PFSK-1 (cell line): ENCODE measurements around the gene NDC80.

ENCODE experiments used
- POLR2AphosphoS5 ChIP-seq: IDR thresholded peaks from 2 replicates; pipeline ENCODE4 v1.6.1; 2012; ENCODE audit warnings: low read depth, mild to moderate bottlenecking, control low read depth, low read length, moderate library complexity
- TF ChIP-seq, protein P1 (sequence below), 2 experiments: IDR thresholded peaks; 2 replicates each; pipeline versions ENCODE4 v1.6.1 to v1.8.0; 2011 to 2012; ENCODE audit warnings: low read depth in 2 of 2, low read length in 2 of 2, control low read depth in 1 of 2, inconsistent platforms in 1 of 2, mild to moderate bottlenecking in 1 of 2, moderate library complexity in 1 of 2; ENCODE audit not compliant: insufficient read depth in 1 of 2

DNA sequence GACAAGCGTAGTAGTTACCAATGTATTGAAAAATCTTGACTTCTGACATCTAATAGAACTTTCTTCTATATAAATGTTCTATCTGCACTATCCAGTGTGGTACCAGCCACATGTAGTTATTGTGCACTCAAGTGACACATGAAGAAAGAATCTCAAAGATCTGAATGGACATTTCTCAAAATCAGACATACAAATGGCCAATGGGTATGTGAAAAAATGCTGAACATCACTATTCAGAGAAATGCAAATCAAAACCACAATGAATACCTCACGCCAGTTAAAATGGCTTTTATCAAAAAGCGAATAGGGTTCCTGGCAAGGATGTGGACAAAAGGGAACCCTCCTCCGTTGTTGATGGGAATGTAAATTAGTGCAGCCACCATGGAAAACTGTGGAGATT is 46.7 kb downstream of the NDC80 start:
- TF ChIP-seq POLR2AphosphoS5: no peak
- TF ChIP-seq, protein P1, sequence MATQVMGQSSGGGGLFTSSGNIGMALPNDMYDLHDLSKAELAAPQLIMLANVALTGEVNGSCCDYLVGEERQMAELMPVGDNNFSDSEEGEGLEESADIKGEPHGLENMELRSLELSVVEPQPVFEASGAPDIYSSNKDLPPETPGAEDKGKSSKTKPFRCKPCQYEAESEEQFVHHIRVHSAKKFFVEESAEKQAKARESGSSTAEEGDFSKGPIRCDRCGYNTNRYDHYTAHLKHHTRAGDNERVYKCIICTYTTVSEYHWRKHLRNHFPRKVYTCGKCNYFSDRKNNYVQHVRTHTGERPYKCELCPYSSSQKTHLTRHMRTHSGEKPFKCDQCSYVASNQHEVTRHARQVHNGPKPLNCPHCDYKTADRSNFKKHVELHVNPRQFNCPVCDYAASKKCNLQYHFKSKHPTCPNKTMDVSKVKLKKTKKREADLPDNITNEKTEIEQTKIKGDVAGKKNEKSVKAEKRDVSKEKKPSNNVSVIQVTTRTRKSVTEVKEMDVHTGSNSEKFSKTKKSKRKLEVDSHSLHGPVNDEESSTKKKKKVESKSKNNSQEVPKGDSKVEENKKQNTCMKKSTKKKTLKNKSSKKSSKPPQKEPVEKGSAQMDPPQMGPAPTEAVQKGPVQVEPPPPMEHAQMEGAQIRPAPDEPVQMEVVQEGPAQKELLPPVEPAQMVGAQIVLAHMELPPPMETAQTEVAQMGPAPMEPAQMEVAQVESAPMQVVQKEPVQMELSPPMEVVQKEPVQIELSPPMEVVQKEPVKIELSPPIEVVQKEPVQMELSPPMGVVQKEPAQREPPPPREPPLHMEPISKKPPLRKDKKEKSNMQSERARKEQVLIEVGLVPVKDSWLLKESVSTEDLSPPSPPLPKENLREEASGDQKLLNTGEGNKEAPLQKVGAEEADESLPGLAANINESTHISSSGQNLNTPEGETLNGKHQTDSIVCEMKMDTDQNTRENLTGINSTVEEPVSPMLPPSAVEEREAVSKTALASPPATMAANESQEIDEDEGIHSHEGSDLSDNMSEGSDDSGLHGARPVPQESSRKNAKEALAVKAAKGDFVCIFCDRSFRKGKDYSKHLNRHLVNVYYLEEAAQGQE (IDR thresholded peaks at IDR 0.05; ENCODE audit: insufficient read depth in 1 of 2, low read depth in 2 of 2, low read length in 2 of 2): no peak
